GM12801 (cell line): Measurements from ENCODE around the gene OTOG.

Experiments
- TF ChIP-seq, protein P1 (sequence below): IDR thresholded peaks from one replicate; pipeline ENCODE4 v1.5.1; 2011; ENCODE audit warnings: control low read depth; ENCODE audit not compliant: insufficient read length; ENCODE audit errors: extremely low read depth

Gene OTOG

DNA sequence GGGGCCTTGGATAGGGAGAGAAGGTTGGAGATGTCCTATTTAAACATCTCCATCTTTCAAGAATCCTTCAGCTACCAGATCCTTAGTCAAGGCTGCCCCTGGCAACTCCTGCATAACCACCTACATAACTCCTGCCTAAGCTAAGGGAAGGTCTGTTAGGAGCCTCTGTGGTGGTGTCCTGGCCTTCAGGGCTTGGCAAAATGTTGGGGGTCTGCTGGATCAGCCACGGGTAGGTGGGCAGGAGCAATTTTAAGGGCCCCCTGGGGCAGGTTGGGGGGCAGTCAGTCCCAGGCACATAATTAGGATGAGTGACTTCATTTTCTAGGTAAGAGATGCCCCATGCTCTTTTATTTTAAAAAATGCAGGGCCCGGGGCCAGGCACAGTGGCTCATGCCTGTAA is 28.7 kb upstream of the OTOG start:
- TF ChIP-seq, protein P1, sequence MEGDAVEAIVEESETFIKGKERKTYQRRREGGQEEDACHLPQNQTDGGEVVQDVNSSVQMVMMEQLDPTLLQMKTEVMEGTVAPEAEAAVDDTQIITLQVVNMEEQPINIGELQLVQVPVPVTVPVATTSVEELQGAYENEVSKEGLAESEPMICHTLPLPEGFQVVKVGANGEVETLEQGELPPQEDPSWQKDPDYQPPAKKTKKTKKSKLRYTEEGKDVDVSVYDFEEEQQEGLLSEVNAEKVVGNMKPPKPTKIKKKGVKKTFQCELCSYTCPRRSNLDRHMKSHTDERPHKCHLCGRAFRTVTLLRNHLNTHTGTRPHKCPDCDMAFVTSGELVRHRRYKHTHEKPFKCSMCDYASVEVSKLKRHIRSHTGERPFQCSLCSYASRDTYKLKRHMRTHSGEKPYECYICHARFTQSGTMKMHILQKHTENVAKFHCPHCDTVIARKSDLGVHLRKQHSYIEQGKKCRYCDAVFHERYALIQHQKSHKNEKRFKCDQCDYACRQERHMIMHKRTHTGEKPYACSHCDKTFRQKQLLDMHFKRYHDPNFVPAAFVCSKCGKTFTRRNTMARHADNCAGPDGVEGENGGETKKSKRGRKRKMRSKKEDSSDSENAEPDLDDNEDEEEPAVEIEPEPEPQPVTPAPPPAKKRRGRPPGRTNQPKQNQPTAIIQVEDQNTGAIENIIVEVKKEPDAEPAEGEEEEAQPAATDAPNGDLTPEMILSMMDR, result no peak

DNA sequence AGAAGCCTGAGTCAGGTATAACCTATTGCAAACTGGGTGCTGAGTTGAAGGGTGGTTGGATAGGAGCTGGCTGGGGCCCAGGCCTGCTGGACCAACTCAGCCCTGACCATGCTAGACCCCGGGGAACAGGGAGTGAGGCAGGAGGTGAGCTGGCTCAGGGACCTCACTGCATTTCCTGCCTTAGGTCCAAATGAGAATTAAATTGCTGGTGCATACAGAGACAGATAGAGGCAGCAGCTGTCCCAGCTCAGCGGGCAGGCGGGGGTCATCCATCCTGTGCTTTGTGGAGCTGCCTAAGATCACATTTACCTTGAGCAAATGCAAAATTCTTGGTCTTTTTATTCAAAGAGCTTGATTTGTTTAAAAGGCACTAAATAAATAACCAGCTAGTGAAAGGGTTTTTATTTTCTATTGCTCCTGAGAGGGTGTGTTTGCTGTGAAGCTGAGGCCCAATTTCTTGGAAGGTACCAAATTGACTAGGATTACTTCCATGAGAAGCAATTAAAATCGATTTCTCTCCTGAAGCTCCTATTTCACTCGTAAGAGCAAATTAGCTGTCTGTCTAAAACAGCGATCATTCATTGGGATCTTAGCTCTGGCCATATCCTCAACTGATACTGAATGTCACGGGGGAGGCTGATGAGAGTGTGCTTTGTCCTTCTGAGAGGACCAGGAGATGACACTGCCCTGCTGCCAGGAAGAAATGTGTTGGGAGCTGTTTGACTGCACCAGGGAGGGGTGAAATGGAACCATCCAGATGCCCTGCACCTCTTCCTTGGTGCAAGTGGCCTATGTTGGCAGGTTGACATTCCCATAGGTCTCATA is 27.8 kb upstream of the OTOG start:
- TF ChIP-seq, protein P1, result no peak

DNA sequence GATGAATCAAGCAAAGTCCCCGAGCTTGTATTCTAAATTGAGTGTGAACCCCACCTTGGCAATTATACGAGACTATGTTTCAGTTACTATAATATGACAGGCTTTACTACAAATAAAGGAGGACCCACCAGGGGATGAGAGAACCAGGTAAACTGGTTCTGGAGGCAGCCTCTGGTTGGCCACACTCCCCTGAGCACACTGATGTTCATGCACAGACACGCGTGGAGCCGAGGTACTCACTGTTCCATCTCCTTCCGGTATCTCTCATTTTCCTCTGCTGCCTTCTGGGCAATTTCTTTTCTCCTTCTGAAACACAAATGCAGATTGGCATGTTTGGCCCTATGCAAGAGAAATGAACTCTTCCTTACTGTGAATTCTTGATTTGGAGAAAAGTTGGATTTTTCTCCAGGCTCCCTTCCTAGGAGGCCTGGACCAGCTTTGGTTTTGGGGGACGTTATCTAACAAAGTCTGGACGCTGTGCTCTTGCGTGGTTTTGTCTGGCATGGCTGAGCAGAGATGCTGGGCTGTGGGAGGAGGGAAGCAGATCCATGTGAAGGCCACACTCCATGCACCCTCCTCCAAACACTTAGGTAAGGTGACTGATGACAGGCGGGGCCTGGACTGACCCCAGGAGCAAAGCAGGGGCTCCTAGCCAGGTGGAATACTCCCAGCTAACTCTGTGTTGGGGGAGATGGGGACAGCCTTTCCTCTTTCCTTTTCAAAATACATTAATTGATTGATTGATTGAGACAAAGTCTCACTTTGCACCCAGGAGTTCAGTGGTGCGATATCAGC is 25.8 kb upstream of the OTOG start:
- TF ChIP-seq, protein P1, result no peak

DNA sequence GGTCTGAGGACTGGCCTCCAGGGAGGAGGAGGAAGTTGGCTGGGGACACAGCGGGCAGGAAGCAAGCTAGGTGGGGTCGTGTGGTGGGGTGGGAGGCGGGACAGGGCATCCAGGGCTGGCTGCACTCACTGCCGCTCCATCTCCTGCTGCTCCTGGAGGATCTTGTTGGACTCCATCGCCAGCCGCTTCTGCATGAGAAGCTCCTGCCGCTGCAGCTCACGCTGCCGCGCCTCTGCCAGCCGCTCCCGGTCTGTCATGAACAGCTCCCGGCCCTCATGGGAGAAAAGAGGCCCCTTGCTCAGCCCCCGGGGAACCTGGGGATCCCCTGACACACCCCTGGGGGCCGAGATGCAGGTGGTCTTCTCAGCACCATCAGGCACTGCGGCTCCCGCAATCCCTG is 24.4 kb upstream of the OTOG start:
- TF ChIP-seq, protein P1, result no peak

DNA sequence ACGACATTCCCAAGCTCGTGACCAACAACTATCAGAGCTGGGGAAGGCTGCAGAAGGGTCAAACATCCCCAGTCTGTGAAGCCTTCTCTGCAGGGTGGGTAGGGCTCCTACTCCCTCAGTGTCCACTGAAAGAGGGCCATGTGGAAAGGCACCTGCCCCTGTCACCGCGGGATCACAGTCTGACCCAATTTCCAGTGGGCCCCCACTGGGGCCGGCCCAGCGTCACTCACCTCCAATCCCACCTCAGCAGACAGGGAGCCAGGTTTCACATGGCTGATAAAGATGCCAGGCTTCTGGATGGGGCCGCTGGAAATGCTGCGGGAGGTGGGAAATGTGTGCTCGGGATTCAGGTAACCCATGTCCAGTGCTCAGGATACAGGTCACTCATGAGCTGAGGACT is 22.8 kb upstream of the OTOG start:
- TF ChIP-seq, protein P1, result no peak

DNA sequence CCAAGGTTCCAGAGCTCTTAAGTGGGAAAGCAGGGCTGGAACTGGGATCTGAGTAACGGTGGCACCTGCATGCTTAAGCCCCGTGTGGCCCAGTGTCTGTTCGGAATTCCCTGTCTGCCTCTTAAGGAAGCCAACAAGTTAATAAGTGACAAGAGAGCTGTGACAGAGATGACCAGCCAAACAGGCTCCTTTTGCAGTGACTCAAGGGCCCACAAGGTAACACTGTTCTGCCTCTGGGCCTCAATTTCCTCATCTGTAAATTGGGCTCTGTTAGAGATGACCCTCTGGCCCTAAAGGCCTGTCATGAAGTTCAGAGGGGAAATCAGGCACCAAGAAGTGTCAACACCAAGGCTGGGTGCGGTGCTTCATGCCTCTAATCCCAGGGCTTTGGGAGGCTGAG is 21.5 kb upstream of the OTOG start:
- TF ChIP-seq, protein P1, result no peak

DNA sequence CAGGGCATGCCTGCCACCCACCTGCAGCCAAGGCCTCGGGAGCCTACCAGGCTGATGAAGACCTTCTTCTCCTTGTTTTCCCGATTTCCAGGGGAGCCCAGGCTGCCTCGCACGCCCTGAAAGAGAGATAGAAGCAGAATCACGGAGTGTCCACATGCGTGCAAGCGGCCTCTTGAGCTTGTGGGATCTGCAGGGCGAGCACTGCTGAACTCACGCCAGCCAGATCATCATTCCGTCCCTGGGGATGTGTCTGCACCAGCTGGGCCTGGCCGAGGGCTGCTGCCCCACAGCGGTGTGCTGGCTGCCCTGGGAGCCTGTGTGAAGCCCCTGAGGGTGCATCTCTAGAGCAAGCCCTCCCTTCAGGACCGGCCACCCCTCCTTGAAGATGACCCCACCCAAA is 20.7 kb upstream of the OTOG start:
- TF ChIP-seq, protein P1, result no peak
